SKM-1 treated with dmso at 0.1 percent for 144 hours (cell line): ENCODE results near the gene SUPT6H.

Experiments
- DNase-seq: peaks from one replicate; lab custom pipeline; 2025; ENCODE audit not compliant: unreplicated experiment; lab: John Stamatoyannopoulos, UW

The SUPT6H gene

GRCh38 chr17:28661635-28662526 is at the start of gene SUPT6H, which contains the start of gene SDF2:
TSS of gene SUPT6H (plus strand) at chr17:28662205. CDS start at chr17:28673402, 11,197 bp downstream.
TSS of gene SDF2 (minus strand) at chr17:28661906. CDS start at chr17:28661876, 30 bp downstream.
- peak; percentile 89 for DNase-seq

- DNase-seq = no peak
Observed at GRCh38 chr17:28612531-28612930, 49.5 kb upstream of the SUPT6H start.

- no peak for DNase-seq
Observed at GRCh38 chr17:28612936-28613872, 48.8 kb upstream of the SUPT6H start.

DNA sequence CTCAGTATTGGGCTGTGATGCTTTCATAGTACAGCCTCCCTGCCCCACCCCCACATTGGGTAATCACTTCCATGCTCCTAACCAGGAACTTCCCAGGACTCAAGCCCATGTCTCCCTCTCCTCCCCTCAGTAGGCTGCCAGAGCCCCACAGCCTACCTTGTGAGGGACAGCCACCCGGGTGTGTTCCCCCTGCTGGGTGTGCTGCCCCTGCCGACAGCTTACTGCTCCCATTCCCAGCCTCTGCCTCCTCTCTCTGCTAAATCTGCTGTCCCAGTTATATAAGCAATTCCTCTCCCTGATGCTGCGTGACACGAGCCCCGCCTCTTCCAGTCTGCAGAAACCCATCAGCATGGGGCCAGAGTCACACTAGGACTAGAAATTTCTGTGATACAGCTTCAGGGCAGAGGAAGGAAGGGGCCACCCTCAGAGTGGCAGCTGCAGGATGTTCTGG is 48.0 kb upstream of the SUPT6H start, which contains the start of gene RSKR:
Gene RSKR, minus strand, starts transcription at position 255 of the 451 bp plus-strand sequence. Its CDS starts 24 bp downstream, at position 231.
- no peak for DNase-seq

DNA sequence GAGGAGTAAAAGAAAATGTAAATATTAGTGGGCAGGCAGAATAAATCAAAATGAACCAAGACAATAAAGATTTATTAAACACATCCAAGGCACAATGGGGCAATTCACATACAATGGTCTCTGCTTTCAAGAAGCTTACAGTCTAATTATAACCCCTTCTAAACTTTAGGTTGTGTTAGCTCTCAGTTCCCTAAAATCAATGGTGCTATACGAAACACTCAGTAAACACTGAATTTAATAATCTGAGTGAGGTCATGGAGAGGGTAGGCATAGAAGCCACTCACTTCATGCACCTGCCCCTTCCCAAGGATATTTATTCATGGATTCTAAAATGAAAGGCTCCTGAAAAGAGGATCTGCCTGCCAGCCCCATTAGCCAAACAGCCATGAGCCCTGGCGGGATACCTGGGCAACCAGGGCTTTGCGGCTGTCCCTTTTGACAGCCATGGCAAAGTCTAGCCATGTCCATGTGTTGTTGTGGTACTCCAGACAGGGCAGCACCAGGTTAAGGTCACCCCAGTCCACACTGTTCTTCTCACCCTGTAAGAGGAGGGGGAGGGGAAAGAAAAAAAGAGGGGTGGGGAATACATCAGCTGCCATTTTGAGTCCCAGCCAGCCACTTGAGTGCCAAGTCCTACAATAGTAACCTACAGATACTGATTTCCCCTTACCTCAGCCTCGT is 46.6 kb upstream of the SUPT6H start:
- no peak for DNase-seq

- DNase-seq = no peak
Observed at GRCh38 chr17:28616281-28616680, 45.7 kb upstream of the SUPT6H start.

GRCh38 chr17:28618464-28618863 is 43.5 kb upstream of the SUPT6H start:
- DNase-seq = no peak

- DNase-seq = no peak
Observed at GRCh38 chr17:28620010-28620409, 42.0 kb upstream of the SUPT6H start.

DNA sequence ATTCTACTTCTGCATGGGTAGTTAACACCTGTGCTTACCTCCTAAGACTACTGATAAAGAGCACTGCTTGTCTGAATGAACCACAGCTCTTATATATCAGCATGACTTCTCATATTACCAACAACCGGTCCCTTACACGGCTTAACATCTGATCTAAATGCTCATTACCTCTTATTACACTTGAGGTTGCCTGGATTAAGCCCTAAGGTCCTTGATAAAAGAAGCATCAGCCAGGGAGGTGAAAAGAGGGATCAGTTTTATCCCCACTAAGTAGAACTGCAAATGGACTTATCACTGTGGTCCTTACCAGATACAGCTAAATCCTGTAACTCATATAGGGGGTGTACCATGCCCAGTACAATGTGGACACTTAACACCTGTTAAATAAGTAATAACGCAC is 39.8 kb upstream of the SUPT6H start:
- DNase-seq = no peak

GRCh38 chr17:28623696-28624095 is 38.3 kb upstream of the SUPT6H start:
- no peak for DNase-seq

- no peak for DNase-seq
Observed at GRCh38 chr17:28624148-28624547, 37.9 kb upstream of the SUPT6H start.

DNA sequence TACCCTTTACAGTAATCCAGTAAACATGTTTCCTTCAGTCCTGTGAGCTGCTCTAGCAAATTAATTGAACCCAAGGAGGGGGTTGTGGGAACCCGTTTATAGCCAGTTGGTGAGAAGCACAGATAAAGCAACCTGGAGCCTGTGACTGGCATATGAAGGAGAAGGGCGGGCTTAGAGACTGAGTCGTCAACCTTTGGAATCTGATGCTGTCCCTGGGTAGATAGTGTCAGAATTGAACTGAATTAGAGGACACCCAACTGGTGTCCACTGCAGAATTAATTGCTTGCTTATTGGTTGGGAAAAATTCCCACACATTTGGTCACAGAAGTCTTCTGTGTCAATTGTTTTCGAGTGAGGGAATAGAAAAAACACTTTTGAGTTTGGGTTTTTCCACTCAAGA is 35.2 kb upstream of the SUPT6H start:
- no peak for DNase-seq

GRCh38 chr17:28634206-28634865 is 27.7 kb upstream of the SUPT6H start:
- no peak for DNase-seq

DNA sequence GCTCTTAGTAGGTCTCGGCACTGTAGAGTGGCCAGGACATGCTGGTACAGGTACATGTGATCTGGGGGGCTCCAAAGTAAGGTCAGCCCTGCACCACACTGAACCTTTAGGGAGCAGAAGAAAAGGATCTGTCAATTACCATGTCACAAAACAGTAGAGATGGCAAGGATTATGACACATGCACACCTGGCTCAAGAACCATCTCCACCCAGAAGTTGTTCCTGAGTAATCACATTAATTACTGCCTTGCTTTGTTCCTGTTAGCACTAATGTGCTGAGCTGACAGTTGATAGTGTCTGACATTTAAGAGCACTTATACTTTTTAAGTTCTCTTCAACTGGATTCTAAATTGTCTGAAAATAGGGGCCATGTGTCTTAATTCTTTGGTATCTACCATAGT is 26.5 kb upstream of the SUPT6H start:
- DNase-seq = no peak

- no peak for DNase-seq
Observed at GRCh38 chr17:28641579-28641978, 20.4 kb upstream of the SUPT6H start.

DNA sequence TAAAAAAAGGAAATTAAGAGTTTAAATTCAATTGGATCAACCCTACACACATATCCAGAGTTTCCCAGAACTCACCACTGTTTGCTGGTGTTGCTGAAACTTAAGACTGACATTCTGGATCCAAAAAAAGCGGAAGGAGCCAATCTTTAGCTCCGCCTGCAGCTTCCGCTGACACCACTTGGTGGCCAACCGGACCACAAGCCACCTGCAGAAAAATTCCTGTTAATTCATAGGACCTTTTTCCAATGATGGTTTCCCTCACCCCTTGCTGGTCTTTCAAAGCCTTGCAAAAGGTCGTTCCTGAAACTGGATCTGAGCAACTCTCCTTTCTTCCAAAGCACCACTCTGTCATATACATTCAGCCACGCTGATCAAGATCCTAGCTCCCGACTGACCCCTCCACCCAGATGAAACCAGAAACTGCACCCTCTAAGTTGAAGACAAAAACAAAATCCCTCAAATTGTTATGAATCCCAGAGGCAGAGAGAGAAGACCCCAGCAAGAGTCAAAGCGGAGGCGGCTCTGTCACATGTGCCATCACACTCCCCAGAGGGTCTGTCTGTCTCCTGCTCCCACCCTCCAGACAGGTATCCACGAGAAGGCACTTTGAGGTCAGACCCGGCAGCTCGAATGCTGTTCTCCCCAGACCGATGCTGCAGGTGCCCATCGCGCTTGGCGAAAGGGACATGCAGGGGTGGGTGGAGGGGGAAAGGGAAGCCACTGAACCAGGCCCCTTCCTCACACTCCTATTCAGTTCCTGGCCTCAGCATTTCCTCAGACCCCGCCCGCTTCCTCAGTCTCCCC is 17.8 kb upstream of the SUPT6H start:
- DNase-seq = peak; percentile 80

DNA sequence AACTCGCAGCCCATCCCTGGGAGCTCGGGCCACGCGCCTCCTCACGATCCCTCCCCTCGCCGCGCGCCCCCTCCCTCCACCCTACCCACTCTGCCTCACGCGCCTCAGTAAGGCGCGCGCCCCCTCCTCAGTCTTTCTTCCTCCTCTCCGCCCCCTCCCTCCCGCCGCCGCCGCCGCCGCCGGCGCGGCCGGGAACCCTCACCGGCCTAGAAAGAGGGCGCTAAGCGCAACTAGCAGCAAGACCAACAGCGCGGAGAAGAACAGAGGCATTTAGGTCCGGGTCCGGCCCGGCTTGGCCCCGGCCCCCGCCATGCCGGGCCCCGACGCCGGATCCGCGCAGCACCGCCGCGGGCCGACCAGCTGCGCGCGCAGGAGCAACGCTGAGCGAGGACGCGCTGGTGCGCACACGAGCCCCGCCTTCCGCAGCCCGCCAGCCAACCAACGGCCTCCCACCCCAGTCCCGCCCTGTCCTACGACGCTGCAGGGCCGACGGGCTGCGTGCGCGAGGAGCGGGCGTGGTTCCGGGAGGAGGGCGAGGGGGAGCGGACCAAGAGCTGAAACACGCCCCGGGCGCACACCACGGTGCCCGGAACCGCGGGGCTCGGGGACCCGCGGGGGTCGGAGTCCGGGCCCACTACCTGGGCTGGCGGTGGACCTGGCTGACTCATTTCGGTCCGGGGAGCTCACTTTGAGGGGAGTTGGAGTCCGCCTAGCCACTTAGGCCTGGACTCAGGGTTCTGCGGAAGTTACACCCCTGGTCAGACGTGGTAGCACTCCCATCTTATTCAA is 17.0 kb upstream of the SUPT6H start, which contains the start of gene BLTP2:
Gene BLTP2, minus strand, starts transcription at position 372 of the 789 bp plus-strand sequence. Its CDS starts 102 bp downstream, at position 270.
- DNase-seq = peak; percentile 90

GRCh38 chr17:28645576-28645939 is 16.4 kb upstream of the SUPT6H start:
- no peak for DNase-seq
